HK-2 (cell line): Measurements from ENCODE around the gene LINGO4.
A peak's percentile ranks its signal among the peaks of the same experiment; 100 is the strongest.

Source experiments
- DNase-seq: peaks from one replicate; pipeline ENCODE4 v3.0.0-alpha.2; 2018; ENCODE audit not compliant: unreplicated experiment

LINGO4 gene

DNA sequence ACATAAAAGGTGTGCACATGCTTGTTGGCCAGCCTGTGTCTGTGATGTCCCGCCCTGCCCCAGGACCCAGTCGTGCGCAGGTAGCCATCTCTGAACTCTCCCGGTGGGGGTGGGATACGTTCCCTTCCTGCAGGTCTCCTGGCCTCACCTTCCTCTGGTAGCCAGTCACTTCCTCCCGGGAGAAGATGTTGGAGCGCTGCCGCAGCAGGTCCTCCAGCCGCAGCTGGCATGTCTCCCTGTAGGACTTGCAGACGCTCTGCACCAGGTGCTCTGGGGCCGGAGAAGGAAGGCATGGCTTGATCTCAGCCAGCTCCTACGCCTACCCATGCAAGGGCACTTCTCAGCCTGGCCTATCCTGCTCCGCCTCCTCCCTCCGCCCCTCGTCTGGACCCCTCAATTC, 9.2 kb upstream of the LINGO4 start:
- DNase-seq, result no peak

DNA sequence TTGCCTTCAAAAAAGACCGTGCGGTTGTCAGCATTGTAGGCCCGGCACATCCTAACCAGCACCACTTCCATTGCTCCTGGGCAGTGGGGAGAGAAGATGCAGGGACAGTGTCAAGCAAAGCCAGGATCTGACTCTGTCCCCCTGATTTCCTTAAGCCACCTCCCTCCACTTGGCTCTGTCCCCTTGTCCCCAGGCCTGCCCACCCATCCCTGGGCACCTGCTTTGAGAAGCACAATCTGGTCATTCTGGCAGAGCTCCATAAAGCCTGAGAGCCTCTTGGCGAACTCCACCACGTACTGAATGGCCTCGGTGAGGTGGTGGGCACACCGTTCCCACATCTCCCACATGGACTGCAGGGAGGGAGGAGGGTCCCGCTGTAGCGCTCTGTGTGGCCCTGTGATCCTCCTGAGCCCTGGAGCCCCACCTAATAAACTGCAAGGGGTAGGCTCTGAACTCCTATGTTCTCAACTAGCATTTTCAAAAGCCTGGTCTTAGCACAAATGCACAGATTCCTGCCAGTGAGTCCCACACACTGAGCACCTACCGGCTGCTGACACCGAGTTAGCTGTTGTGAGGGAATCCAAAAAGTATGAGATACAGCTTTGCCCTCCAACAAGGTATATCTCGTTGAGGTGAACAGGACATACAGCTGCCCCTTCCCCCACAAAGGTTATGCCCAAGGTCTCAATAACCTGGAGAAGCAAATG, 8.2 kb upstream of the LINGO4 start:
- DNase-seq, result no peak

DNA sequence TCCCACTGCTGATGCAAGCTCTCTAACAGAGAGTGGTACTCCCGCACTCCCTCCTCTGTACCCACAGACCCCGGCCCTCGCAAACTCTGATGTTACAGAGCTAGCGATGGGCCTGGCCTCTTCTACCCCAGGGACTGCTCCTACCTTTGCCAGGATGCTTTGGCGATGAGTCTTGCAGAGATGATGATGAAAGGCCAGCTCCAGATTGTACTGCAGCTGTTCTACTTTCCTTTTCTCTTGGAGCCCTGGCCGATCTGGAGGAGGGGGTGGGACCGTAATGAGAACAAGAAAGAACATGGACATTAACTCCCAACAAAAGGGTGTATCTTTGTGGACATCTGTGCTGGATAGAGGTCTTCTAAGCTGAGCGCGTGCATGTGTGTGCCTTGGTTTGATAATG, 6.0 kb upstream of the LINGO4 start:
- DNase-seq, result no peak

DNA sequence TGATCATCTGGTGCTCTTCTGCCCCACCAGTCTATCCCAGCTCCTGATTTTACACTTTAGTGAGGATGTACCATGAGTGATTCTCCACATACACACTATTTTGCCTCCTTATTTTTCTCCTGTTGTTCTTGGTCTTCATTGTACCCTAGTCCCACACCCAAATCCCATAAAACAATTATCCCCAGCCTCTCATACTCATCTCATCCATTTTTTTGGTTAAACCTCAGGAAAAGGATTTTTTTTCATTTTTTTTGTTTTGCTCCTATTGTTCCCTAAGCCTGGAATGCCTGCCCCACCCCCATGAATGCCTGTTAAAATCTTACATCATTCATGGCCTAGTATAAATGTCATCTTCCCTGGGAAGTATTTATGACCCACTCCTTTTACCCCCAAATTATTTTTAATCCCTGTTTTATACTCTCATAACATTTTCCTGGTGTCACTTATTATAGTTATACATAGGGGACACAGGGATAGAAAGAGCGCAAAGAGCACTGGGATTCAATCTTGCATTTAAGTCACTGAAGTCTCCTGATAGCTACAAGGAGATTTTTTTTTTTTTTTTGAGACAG, 4.9 kb upstream of the LINGO4 start:
- no peak for DNase-seq

DNA sequence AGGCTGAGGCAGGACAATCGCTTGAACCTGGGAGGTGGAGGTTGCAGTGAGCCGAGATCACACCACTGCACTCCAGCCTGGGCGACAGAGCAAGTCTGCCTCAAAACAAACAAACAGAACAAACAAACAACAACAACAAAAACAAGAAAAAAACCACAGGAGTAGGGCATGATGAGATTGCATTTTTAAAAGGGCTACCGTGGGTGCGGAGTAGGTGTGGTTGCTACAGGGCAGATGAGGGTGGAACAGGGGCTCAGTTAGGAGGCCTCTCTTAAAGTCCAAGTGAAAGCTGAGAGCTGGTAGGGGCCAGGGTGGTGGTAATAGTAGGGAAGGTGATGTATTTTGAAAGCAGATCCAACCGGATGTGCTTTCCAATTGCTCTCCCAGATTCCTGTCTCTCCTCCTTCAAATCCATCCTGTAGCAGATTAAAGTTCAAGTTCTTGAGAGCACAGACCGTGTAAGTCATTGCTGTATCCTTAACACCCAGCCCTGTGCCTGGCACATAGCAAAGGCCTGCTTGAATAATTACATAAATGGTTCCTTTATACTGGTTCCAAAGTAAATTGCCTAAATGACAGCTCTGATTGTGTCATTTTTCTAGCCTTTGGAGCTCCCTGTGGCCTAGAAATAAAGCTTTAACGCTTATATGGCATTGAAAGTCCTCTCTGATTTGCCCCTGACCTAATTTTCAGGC, 4.2 kb upstream of the LINGO4 start:
- DNase-seq, result no peak

DNA sequence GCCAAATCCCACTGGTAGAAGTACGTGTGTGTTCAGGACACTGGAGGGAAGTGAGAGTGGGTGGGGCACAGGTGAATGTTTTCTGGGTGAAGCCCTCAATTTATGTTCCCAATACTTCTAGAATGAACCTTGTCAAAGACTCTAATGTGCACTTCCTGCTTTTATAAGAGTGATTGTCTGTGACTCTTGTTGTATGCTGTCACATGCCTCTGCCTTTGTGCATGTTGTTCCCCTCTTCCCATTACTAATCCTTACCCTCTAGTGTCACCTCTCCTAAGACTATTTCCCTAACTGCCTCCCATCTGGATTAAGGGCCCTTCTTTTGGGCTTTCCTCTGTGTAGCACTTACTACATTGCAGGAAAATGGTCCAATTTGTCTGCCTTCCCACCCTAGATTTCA, 2.5 kb upstream of the LINGO4 start:
- no peak for DNase-seq

DNA sequence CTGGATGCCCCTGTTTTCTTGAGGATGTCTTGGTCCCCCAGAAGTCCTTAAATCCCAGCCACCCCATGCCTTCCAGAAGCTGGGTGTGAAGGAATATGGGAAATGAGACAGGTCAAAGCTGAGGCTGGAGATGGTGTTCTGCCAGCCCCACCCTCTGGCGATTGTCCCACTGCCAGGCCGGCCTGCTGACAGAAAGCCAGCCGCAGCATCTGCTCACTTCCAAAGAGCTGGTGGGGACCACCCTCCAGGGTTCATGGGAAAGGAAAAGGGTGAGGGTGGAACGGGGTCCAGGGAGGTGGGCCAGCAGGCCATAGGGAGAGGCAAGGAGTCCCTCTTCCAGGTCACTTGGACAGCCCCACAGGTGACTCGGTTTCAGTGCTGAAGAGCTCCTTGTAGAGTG, 1.9 kb upstream of the LINGO4 start:
- DNase-seq, result no peak

DNA sequence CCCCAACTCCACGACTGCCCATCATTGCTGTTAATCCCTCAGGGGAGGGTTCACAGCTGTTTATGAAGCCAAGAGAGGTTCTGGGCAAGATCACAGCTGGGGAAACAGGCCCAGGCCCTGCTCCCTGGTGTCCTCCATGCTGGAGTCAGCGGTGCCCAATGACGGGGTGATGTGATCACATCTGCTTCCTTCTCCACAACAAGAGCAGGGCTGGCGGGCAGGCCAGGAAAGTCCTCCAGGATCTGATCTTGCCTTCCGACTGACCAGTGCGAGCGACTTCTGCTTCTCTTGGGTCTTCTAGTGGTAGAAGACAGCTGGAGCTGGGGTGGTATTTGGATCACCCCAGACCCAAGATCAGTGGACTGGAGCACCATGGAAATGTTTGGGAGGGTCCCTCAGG, 951 bp upstream of the LINGO4 start:
- no peak for DNase-seq

DNA sequence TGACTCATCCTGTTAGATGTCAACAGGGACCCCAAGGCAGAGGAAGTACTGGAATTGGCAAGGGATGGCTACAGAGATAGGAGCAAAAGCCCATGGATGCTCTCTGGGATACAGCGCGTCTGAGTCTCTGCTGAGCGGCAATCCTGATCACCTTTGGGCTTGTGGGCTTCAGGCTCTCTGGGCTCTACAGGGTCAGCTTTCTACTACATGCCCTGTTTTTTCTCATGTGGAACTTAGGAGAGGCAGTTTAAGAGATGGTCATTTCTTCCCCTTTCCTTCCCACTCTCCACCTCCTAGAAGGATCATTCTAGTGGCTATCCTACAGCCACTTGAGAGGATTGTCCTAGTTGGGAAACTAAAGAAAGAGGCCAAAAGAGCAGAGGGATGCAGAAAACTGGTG, 1.3 kb downstream of the LINGO4 start:
- DNase-seq, result no peak

DNA sequence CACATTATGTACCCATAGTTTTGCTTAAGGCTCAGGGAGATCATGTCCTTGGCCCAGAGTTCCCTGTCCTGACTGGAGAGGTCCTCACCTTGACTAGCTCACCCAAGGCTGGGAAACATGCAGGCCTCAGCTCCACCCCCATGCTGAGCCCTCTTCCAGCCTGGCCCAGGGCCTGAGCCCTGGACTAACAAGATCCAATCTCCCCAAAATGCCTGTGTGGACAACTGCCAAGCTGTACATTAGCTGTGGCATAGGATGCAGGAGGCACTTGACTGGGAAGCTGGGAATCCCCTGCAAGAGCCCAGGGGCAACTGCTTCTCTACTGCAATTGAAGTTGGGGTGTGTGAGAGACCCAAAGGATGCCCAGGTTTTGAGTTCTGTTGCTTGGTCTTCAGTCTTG, 2.1 kb downstream of the LINGO4 start:
- DNase-seq, result no peak

DNA sequence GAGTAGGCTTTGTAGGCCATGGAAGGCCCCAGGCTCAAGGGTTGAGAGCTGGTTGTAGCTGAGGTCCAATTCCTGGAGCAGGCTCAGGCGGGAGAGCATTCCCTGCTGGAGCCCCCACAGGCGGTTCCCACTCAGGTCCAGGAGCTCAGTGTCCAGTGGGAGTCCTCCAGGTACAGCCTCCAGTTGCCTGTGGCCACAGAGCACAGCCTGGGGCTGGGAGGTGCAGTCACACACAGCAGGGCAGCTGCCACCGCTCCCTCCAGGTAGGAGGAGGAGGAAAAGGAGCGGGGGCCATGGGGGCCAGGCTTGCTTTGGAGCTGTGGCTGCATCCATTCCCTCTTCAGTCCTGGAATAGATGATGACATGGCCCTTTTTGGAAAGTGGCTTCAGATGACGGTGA, 2.8 kb downstream of the LINGO4 start:
- no peak for DNase-seq

DNA sequence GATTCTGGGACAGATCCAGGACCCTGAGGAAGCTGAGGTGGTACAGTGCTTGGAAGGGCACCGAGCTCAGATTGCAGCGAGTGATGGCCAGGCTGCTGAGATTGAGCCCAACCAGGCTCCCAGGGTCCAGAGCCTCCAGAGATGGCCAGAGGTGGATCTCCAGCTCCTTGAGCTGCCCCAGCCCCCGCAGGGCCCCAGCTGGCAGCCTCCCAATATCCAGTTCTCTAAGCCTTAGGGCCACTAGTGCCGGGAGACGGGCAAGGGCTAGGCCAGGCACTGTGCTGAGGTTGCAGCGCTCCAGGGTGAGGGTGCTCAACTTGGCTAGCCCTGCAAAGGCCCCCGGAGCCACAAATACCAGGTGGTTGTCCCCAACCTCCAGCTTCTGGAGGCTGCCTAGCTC, 3.4 kb downstream of the LINGO4 start:
- DNase-seq, result no peak

DNA sequence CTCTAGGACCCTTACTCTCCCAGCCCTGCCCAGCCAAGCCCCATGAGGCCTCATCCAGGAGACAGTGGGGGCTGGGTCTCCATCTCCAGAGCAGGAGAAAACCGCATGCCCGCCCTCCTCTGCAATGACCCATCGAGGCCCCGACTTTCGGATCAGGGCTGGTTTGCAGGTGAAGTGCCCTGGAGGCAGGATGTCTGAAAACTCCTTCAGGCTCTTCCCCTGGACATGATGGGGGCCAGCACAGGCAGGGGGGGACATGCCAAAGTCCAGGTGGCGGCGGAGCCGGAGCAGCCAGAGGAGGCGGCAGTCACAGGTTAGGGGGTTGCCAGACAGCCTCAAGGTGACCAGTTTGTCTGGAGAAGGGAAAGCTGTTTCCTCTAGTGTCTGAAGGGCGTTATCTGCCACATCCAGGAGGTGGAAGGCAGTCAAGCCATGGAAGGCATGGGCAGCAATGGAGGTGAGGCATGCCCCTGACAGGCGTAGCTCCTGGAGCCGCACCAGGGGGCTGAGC, 3.9 kb downstream of the LINGO4 start:
- no peak for DNase-seq

DNA sequence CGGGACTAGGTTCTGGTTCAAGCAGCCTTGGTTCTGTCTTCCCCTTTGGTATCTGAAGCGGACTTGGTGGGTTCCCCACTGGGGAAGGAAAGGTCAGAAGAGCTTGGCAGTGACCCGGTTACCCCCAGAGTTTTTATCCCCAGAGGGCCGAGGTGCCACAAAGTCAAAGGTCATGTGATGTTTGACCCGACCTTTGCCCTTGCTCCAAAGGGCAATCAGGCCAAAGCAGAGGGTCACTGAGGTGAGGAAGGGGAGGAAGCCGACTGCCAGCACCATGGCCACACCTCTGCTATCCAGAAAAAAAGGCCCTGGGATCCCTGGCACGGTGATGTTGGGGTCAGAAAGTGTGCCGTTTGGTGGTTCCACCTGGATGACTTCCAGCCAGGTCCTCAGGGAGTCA, 4.4 kb downstream of the LINGO4 start:
- DNase-seq, result no peak

DNA sequence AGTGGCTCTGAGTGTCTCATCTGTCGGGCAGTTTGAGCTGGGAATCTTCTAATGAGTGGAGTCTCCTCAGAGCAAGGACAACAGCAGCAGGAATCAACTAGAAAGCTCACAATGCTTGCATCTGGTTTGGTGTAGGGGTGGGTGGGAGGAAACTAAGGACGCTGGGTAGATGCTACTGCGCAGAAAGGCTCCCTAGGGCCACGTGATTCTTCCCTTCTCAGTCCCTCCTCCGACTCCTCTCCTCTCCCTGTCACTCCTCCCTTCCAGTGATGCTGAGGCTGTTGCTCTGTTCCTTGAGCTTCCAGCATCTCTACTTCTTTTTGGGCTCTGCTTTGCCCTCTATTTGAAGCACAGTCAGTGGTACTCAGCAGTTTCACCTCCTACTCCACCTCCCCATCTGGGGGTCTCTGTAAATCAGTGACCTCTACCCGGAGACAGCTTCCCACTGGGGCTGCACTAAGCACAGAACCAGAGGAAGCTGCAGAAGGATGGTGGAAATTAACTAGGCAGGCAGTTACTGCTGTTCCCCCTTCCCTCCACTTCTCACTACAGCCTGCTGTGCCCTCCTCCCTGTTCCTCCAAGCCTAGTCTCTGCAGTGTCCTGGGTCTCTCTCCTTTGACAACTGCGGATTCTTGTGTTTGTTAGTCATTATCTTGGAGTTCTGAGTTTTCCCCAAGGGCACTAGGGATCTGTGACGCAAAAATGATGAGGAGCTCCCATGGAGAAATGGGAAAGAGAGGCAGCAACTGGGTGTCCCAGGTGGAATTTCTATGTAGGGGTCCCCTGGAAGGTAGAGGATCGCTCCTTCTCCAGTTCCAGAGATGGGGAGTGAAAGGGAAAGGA, 5.8 kb downstream of the LINGO4 start:
- no peak for DNase-seq

DNA sequence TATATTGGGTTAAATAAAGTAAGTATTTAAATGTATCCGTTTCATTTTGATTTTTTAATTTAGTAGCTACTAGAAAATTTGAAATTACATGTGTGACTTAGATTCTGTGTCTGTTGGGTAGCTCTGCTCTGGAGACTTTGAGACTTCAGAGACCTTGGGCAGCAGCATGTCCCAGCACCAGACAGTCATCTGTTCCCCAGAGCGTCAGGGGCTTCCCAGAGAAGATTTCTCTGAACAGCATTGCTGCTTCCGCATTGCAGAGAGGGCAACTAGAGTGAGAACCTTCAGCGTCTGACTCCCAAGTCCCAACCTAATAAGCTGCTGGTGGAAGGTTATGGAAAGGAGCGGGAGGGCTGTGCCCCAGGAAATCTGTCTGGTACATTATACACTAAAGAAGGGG, 6.6 kb downstream of the LINGO4 start:
- DNase-seq, result no peak

DNA sequence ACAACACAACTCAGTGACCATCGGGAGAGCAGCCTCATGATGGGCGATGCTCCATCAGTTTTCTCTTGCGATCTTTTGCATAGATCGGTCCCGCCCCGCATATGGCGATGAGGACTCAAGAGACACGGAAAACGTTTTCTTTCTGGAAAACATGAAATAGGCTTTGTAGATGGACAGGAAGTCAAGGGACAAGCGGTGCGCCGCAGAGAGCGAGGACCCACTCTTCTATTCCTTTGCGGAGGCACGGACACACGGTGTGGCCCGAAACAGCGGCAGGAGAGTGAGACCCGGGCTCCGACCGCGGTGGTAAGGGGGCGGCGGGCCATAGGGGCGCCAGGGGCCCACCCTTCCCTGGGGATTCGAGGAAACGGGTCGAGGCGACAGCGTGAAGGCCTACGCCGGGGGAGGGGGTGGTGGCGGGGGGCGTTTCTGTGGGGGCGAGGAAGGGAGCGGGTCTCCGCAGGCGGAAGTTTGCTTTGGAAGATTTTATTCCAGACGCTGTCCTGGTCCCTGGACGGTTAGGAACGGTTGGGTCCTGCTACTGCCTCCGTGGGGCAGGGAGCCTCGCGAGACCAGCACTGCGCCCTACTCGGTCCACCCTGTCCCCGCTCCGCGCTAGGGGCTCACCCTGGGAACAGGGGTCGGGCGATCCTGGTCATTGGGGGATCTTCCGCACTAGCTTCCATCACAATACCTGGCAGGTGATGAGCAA, 14.1 kb downstream of the LINGO4 start:
- DNase-seq, result peak; percentile 41

DNA sequence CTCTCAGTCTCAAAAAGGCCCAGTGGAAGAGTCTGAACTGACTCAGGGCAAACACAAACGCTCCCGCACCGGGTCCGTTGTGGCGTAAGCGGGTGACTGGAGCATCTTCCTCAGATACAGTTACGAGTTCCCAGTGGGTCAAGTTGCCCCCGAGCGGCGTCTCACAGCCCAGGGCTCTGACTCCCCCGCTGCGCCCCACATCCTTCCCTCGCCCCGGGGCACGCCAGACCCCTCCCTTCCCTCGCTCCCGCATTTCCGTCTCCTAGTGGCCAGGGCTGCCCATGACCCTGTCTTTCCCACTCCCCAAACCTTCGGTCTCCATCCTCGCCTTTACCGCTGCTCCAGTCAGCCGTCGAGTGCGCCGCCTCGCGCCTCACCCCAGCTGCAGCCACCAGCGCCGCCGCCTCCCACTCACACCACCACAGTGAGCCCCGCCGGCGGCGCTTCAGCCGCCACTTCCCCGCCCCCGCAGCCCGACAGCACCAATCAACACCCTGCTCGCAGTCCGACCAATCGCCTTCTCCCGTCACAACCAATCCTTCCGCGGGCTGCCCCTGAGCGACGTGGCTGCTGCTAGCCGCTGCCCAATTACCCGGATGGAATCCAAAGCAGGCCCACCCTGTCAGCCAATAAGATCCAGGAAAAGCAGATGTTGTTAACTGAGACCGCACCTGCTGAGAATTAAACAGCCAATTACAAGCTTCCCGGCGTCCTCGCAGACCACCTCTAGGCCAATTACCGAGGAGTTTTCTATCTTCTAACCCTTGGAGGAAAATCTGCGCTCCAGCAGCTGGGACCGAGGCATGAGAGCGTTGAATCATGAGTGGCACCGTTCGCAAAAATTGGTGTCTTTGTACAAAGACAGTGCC, 14.9 kb downstream of the LINGO4 start, which contains the start of gene TDRKH:
Gene TDRKH, minus strand, starts transcription at position 430 of the 869 bp plus-strand sequence. CDS start 7,478 bp downstream, outside the sequence.
- DNase-seq, result peak; percentile 99

DNA sequence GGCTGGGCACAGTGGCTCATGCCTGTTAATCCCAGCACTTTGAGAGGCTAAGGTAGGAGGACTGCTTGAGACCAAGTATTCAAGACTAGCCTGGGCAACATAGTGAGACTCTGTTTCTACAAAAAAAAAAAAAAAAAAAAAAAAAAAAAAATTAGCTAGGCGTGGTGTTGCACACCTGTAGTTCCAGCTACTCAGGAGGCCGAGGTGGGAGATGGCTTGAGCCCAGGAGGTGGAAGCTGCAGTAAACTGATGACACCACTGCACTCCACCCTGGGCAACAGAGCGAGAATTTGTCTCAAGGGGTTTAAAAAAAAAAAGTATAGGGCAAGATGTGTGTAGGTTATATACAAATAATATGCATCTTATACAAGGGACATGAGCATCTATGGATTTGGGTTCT, 17.5 kb downstream of the LINGO4 start:
- no peak for DNase-seq

DNA sequence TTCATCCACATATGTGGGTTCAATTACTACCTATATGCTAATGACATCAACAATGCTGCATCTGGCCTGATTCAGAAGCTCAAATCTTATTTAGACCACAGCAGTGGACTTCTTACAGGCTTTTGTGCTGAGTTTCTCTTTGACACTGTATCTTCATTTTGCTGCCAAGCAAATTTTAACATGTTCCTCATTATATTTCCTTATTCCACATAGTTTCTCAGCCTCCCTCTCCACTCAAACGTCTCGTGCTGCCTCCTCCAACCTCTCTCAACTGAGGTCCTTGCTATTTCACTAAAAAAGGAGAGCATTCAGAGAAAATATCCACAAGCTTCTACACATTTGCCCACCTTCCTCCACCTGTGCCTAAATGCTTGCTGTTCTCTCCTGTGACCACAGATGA, 21.4 kb downstream of the LINGO4 start:
- DNase-seq, result no peak

DNA sequence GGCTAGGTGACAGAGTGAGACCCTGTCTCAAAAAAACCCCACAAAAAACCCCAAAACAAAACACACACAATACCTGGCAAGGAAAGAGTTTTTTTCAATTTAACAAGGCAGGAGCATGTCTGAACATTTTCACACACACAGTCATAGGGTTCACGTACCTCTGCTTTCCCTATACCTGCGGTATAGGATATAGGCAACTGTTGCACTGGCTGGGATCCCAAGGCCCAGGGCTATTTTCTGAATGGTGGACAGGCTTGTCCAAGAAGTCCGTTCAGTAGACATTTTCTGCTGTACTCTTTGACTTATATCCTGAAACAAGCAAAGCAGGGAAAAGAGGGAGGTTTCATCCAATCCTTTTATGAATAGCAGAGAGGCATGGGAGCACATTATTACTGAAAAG, 22.5 kb downstream of the LINGO4 start:
- DNase-seq, result no peak
